Glutamatergic neuron (in vitro differentiated cells): ENCODE measurements around the gene BTNL8. TPM values are rescaled to one million over a fixed set of nuclear protein-coding genes. Genes with fewer than 3 reads are reported as not detected.

Source experiments
- DNase-seq: peaks from one replicate; pipeline ENCODE4 v3.0.0; 2022
- H3K27ac Mint-ChIP-seq: one replicate; pipeline ENCODE4 v1.8.0; 2020; ENCODE audit warnings: mild to moderate bottlenecking, mixed read lengths, inconsistent platforms; ENCODE audit not compliant: unreplicated experiment
- H3K27me3 Mint-ChIP-seq: one replicate; pipeline ENCODE4 v1.8.0; 2020; ENCODE audit warnings: mild to moderate bottlenecking, moderate library complexity, mixed read lengths, inconsistent platforms; ENCODE audit not compliant: unreplicated experiment
- H3K36me3 Mint-ChIP-seq: one replicate; pipeline ENCODE4 v1.8.0; 2020; ENCODE audit warnings: mild to moderate bottlenecking, mixed read lengths, inconsistent platforms; ENCODE audit not compliant: unreplicated experiment
- H3K4me1 Mint-ChIP-seq: one replicate; pipeline ENCODE4 v1.8.0; 2020; ENCODE audit warnings: mild to moderate bottlenecking, low read depth, mixed read lengths, inconsistent platforms; ENCODE audit not compliant: unreplicated experiment
- H3K4me3 Mint-ChIP-seq: one replicate; pipeline ENCODE4 v1.8.0; 2020; ENCODE audit warnings: mild to moderate bottlenecking, mixed read lengths, inconsistent platforms; ENCODE audit not compliant: unreplicated experiment
- H3K9me3 Mint-ChIP-seq: one replicate; pipeline ENCODE4 v1.8.0; 2020; ENCODE audit warnings: mild to moderate bottlenecking, moderate library complexity, mixed read lengths, inconsistent platforms; ENCODE audit not compliant: unreplicated experiment
- CTCF ChIP-seq: fragments of 200-600 bp; sonication (generic); IDR thresholded peaks from one replicate; pipeline ENCODE4 v1.5.0; 2021; ENCODE audit not compliant: partially characterized antibody, unreplicated experiment
- total RNA-seq: library from RNA; stranded (reverse); fragmentation: NEBNext Ultra II Directional; extraction: Animal tissue kit (Norgen Biotek cat#: 25700); gene quantifications from one replicate; pipeline ENCODE4 v1.2.1, GENCODE V29; 2021; ENCODE audit not compliant: unreplicated experiment

The BTNL8 gene
- total RNA-seq, 1 donor from 2014 or later = not detected

- H3K27ac Mint-ChIP-seq = no peak overlapping the region
- H3K36me3 Mint-ChIP-seq = no peaks in the 10 kb centered on the region
- DNase-seq = no peak
- TF ChIP-seq CTCF = no peak
- no peaks in the 10 kb centered on the region for H3K9me3 Mint-ChIP-seq
- peaks cover 6% of the 10 kb centered on the region for H3K4me1 Mint-ChIP-seq
- H3K4me3 Mint-ChIP-seq = no peak overlapping the region
- H3K27me3 Mint-ChIP-seq = no peaks in the 10 kb centered on the region
These were observed 2.5 kb downstream of the BTNL8 start for GRCh38 chr5:180901319-180902009.

GRCh38 chr5:180908400-180908799 lies 9.4 kb downstream of the BTNL8 start:
- Mint-ChIP-seq H3K4me3 (no peak overlapping the region), H3K4me1 (no peaks in the 10 kb centered on the region), H3K27ac (no peak overlapping the region), H3K27me3 (no peaks in the 10 kb centered on the region), H3K36me3 (peaks cover 6% of the 10 kb centered on the region), H3K9me3 (no peaks in the 10 kb centered on the region)
- DNase-seq = no peak
- no peak for TF ChIP-seq CTCF

GRCh38 chr5:180908998-180909731 lies 10.2 kb downstream of the BTNL8 start:
- no peak for TF ChIP-seq CTCF
- DNase-seq = no peak
- H3K27ac Mint-ChIP-seq = no peak overlapping the region

GRCh38 chr5:180909782-180910181 lies 10.8 kb downstream of the BTNL8 start:
- no peaks in the 10 kb centered on the region for H3K27me3 Mint-ChIP-seq
- H3K9me3 Mint-ChIP-seq = no peaks in the 10 kb centered on the region
- H3K4me1 Mint-ChIP-seq = no peaks in the 10 kb centered on the region
- no peak overlapping the region for H3K27ac Mint-ChIP-seq
- no peak for TF ChIP-seq CTCF
- DNase-seq = no peak
- H3K4me3 Mint-ChIP-seq = no peak overlapping the region
- peaks cover 6% of the 10 kb centered on the region for H3K36me3 Mint-ChIP-seq

More at GRCh38 chr5:180908998-180909731, 10.2 kb downstream of the BTNL8 start:
- Mint-ChIP-seq H3K36me3 (peaks cover 6% of the 10 kb centered on the region), H3K4me1 (no peaks in the 10 kb centered on the region), H3K9me3 (no peaks in the 10 kb centered on the region), H3K4me3 (no peak overlapping the region), H3K27me3 (no peaks in the 10 kb centered on the region)

- TF ChIP-seq CTCF = no peak
- Mint-ChIP-seq H3K27ac (no peak overlapping the region), H3K4me1 (no peaks in the 10 kb centered on the region), H3K9me3 (no peaks in the 10 kb centered on the region), H3K27me3 (no peaks in the 10 kb centered on the region), H3K36me3 (peaks cover 6% of the 10 kb centered on the region), H3K4me3 (no peak overlapping the region)
- no peak for DNase-seq
These were observed 11.2 kb downstream of the BTNL8 start for GRCh38 chr5:180910182-180910581.
